Uterus (tissue), 2 donors: ENCODE measurements around the gene BBS1.

Source experiments
- POLR2A ChIP-seq, 2 donors: fragments of 450-650 bp; IDR thresholded peaks; one replicate each; pipeline ENCODE4 v1.6.1; 2016; ENCODE audit warnings: antibody characterized with exemption in 2 of 2, mild to moderate bottlenecking in 1 of 2, moderate library complexity in 1 of 2
- TF ChIP-seq, protein P1 (sequence below), 4 experiments: fragments of 200-600 bp in 2 of 4; fragments of 450-650 bp in 2 of 4; sonication (generic) in 2 of 4; IDR thresholded peaks; one replicate each; pipeline ENCODE4 v1.5.1; 2016 to 2019; ENCODE audit warnings: antibody characterized with exemption in 4 of 4, mild to moderate bottlenecking in 2 of 4, moderate library complexity in 1 of 4

DNA sequence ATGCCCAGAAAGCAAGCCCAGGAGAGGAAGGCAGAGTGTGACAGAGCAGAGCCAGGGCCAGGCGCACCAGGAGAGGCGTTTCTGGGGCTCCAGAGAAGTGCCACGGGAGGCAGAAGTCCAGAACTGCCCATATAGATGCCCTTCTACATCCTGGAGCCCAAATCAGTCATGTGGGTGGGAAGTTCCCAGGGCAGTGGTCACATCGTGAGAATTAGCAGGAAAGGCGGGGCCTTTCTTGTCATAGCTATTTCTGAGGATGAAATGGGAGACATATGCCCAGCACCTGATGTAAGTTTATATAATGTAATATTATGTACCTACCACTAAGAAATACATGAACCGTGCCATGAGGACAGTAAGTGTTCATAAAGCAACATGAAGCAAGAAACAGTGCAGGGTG lies 22.3 kb downstream of the BBS1 start:
- TF ChIP-seq, protein P1, sequence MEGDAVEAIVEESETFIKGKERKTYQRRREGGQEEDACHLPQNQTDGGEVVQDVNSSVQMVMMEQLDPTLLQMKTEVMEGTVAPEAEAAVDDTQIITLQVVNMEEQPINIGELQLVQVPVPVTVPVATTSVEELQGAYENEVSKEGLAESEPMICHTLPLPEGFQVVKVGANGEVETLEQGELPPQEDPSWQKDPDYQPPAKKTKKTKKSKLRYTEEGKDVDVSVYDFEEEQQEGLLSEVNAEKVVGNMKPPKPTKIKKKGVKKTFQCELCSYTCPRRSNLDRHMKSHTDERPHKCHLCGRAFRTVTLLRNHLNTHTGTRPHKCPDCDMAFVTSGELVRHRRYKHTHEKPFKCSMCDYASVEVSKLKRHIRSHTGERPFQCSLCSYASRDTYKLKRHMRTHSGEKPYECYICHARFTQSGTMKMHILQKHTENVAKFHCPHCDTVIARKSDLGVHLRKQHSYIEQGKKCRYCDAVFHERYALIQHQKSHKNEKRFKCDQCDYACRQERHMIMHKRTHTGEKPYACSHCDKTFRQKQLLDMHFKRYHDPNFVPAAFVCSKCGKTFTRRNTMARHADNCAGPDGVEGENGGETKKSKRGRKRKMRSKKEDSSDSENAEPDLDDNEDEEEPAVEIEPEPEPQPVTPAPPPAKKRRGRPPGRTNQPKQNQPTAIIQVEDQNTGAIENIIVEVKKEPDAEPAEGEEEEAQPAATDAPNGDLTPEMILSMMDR (IDR thresholded peaks at IDR 0.05): no peak
- no peak for TF ChIP-seq POLR2A (IDR thresholded peaks at IDR 0.05)
